Effector CD8-positive, alpha-beta T cell (primary cell): ENCODE measurements around the gene OMA1.
"Not testable (repeated sequence)": the region's sequence is repeated elsewhere in the genome, so short reads cannot be mapped to it uniquely, and the experiment has no call there.

Experiments
- DNase-seq: peaks from one replicate; lab custom pipeline; 2025; lab: John Stamatoyannopoulos, UW

The OMA1 gene

DNA sequence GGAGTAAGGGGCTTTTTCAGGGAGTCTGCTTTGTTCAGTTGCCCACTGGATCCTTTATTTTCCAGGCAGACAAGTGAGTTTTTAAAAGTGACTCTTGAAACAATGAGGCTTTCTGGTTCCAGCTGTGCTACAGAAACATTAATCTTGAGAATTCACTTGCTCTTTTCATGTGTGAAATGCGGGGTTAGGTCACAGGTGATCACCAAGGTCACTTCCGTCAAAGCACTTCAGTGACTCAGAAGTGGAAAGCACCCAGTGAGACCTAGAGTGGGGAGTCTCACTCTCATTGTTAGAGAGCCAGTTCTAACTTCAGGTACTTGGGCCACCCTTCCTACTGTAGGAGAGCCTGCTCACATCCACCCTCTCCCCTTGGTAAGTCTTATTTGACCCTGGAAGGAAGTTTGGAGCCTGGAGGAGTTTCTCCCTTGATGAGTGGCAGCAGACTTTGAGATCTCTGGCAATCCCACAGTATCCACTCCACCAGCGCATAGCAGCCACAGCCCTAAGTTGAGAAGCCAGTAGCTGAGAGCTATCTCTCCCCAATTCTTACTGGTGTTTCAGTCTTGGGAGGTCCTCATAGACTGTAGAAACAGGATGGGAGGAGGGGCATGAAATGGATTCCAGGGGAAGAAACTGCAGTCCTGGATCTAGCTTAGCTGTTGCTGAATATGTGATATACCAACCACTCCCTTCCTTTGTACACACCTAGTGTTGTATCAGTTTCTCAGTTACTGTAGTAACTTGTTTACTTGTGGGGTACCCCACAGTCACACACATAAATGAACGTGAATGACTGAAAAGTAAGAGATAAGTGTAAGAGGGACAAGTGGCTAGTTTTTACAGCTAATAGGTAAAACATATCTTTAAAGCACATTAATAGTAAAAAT lies 27.4 kb upstream of the OMA1 start:
- no peak for DNase-seq

DNA sequence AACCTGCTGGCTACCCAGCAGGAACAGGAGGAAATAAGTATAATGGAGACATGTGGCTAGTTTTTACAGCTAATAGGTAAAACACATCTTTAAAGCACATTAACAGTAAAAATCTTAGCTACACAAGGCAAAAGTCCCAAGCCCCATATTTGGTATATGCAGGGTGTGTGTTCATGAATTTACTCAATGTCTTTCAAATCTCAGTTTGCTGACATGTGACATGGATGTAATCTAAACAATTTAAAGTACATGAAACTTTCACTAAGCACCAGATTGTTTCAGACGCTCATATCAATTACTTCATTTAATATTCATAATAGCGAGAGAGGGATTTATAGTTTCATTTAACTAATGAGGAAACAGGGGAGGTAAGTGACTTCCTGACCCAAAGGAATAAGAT lies 26.6 kb upstream of the OMA1 start:
- no peak for DNase-seq

DNA sequence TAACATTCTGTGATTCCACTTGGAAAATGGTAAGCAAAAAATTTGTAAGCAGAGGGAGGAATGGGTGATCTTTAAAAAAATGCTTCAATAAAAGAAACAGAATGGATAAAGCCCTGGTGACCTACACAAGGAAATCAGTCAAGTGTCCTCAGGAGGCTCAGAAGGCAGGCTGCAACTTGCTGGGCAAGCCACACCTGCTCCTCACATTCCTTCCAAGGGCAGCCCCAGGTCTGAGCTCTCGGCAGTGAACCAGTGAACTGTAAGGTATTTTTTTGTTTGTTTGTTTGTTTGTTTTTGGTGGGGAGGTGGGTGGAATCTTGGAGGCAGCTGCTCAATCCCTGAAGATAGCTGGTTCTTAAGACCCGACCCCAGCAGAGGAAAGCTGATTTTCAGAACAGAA lies 26.2 kb upstream of the OMA1 start:
- DNase-seq = no peak

DNA sequence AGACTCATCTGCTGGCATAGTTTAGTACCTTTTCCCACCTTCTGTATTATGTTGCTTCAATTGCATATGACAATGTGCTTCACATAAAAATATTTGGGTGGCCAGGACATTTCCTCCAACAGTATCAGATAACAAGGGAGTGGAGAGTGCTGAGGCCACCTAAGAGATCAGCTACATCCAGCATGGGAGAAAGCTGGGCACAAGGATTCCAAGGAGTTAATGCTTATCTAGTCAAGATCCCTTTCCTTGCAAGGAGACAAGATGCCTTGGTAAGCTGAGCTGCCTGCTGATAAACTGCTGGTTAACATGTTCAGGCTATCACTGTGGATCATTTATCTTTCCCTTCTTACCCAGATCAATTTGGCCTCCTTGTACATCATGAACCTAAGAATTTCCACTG lies 25.1 kb upstream of the OMA1 start:
- DNase-seq = no peak

DNA sequence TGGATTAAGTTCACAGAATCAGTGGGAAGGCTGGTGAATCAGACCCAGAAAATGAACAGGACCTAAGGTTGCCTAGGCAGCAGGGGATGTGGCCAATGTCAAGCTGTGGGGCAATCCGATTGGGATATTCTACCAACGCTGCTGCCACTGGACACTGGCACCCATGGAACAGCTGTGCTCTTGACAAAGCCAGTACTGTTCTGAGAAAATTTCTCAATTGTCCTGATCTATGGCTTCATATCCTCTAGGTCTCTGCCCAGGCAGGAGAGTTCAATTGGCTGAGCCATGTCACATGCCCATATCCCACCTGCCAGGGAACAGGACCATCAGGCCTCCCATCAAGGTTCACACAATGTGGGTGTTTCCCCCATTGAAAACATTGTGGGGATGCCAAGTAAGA lies 24.3 kb upstream of the OMA1 start:
- DNase-seq = no peak

DNA sequence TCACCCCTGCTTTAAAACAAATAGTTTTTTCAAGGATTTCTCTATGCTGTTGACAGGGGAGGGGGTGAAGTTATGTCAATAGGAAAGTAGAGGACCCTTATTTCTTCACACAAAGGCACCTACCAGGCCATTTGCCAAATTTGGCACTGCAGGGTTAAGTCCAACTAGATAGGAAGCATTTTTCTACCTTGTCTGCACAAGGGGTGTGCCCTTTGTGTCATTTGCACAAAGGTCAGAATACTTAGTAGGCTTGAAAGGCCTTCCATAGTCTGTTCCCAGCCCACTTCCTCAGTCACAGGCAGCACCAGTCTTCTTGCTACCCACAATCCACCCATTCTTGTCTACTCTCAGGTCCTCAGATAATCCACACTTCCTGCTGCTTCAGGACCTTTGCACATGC lies 23.6 kb upstream of the OMA1 start:
- no peak for DNase-seq

DNA sequence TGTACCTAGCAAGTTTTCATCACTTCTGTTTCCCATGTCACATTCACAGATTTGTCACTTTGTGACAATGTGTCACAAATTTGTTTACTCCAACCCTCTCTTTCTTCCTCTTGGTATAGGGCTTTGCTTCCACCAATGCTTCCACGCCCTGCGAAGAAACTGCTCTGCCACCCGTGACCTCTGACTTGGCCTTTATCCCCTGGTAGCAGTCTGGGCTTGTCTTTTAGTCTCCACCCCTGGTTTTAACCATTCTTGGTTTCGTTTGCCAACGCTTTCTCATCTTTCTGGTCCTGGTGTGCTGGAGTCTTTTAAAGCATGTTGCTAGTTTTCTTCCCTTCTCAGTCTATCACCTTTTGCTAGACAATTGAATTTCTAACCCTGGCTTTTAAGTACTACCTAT lies 22.4 kb upstream of the OMA1 start:
- DNase-seq = no peak

DNA sequence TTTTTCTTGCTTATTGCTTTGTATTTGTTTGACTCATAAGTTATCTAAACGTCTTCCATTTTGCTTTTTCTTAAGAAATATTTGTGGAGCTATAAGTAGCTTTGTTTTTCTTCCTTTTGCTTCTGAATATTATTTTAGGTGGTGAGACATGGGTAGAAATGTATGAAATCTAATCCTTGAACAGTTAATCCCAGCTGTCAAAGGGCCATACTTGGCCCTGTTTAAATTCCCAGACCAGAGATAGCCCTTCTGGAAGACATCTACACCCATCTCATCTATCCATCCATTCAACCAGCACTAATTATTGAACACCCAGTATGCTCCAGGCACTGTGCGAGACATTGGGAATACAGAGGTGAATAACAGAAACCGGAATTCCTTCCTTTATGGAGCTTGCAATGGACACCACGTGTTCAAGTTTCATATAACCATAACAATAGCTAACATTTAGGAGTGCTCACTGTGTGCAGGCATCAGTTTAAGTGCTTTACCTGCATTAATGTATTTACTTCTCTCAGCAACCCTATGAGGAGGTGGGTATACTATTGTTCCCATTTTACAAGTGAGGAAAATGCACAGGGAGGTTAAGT lies 21.8 kb upstream of the OMA1 start:
- DNase-seq = no peak

DNA sequence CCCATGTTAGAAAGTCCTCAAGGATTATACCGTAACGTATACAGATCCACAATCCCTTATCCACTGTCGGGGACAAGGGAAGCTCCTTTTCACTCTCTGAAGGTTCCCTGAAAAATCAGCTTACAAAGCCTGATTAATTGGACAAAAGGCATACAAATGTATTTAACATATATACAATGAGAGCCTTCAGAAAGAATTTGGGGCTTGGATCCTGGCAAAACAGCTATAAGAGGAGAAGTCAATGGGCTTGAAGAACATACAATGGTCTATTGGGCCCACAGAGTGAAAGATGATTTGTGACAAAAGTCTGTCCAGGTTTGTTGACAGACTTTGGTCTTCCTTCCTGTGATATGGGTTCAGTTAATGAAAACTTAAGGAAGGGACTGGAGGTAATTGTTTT lies 19.8 kb upstream of the OMA1 start:
- no peak for DNase-seq

DNA sequence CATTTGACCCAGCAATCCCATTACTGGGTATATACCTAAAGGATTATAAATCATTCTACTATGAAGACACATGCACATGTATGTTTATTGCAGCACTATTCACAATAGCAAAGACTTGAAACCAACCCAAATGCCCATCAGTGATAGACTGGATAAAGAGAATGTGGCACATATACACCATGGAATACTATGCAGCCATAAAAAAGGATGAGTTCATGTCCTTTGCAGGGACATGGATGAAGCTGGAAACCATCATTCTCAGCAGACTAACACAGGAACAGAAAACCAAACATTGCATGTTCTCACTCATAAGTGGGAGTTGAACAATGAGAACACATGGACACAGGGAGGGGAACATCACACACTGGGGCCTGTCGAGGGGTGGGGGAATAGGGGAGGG lies 17.2 kb upstream of the OMA1 start:
- DNase-seq = not testable (repeated sequence)

DNA sequence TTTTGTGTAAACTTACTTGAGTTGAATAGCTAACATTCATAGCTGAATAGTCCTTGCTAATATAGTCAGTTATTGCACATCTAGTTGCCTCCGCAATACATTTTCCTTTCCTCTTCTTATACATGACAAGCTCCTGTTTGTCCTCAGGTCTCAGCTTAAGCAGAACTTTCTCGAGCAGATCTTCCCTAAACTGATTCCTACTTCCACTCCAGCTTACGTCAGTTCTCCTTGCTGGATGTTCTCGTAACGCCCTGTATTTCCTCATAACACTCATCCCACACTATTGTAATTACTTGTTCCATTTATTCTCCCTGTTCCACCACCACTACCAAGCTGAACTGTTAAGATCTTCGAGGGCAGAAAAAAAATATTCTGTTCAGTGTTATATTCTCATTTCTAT lies 15.1 kb upstream of the OMA1 start:
- DNase-seq = no peak

DNA sequence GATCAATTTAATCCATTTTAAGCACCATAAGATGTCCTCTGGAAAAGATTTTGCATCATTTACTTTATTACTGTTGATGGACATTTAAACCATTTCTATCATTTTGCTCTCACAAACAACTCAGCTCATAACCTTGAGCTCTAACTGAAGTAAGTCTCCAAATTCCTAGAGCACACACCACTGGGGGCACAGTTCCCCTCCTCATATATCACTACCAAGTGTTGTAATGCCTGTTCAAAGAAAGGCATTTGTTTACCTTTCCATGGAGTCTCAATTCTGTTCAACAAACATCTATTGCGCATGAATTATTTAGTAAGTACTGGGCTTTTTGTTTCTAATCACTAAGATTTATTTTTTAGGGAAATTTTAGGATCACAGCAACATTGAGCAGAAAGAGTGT lies 8.9 kb upstream of the OMA1 start:
- DNase-seq = no peak

DNA sequence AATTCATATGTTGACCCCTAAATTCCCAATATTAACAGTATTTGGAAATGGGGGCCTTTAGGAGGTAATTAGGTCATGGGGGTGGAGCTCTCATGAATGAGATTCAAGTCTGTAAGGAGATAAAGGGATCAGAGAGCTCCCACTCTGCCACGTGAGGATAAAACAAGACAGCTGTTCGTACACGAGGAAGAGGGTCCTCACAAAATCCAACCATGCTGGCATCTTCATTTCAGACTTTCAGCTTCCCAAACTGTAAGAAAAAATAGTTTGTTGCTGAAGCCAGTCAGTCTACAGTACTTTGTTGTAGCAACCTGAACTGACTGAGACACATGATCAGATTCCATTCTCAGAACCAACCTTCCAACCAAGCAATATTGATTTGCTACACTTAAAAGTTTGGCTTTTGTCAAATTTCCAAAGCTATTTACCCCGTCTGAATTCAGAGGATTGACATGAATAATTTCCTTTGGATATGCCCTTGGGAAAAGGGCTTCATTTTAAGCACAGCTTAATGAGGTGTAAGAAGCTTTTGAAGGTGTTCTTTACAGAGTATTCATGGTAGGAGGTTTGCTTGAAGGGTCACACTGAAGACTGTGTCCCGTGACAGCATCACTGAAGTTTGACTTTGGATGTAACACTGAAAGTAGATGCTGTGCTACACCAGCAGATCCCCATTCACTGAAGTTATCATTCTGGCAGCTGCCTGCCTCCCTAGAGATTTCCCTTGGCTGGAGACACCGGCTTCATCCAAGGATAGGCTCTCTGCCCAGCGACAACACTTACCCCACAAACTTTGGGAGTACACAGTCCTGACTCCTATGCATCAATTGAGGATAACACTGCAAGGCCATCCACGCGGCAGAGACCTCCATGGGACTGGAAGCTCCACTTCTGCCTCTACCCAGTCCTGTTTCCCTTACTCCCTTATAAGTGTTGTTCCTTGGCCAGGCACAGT lies 4.9 kb upstream of the OMA1 start:
- DNase-seq = no peak

DNA sequence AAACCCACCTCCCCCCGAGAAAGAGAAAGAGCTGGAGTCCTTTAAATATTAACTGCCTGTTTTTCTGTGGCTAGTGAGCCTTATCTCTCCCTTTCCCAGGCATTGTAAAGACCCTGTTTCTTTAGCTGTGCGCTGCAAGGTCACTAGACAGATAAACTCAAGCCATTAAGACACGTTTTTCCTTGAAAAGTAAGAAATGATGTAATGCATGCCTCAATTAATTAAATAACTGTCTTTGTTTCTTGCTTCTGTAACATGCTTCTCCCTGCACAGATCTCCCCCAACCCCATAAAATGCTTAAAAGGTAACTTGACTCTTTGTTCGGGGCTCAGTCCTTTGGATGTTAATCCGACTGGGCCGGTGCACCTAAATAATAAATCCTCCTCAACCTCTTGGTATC lies 2.8 kb upstream of the OMA1 start:
- DNase-seq = not testable (repeated sequence)

DNA sequence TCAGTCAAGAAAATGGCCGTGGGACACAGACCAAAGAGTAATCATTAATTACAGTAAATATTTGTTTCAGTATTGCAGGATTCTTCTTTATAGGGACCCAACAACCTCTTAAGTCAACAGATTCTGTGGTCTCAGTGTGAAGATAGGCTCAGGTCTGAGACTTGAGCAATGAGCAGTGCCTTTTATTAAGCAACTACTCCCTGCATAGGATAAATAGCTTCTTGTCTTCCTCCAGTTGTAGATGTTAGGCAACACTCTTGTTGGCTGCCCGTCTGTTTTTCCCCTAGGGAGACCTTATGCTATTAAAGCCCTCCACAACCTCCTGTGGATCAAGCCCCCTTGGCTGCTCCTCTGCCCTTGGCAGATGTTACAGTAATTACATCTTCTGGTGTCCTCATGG lies 1.8 kb upstream of the OMA1 start:
- no peak for DNase-seq

DNA sequence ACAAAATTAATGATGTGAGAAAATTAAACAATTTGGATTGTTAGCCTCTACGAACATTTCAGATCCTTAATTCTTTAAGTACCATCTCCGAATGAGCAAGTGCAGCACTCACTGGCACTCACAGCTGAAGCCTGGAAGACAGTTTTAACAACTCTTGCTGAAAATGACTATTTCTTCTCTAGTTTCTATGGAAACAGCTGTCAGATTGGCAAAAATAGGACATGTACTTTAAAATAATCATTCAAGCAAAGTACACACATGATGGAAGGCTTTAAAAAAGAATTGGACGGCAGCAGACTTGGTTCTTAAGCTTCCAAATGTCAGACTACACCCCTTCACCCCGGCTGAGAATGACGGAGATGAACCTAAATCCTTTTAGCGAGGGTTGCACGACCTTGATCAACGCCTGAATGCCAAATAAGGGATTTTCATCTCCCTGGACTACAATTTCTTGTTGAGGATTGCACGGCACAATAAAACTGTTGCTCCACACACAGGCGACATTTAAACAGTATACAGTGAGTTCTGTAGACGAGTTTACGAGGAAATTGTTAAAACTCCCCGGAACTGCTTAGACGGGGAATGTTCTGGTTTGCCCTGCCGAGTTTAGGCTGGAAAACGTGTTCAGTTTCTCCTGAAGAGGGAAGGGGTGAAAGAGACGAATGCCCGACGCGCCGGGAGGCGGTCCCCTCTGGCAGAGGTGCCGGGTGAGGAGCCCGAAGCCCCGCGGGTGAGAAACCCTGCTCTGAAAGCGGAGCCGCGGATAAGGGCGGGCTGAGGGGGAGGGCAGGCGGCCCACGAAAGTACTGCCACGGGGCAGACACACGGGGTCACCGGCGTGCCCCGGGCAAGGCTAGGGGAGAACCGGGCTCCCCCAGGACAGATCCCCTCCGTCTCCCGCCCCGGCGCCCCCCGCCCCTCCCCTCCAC lies 671 bp downstream of the OMA1 start:
- DNase-seq = peak; percentile 66

DNA sequence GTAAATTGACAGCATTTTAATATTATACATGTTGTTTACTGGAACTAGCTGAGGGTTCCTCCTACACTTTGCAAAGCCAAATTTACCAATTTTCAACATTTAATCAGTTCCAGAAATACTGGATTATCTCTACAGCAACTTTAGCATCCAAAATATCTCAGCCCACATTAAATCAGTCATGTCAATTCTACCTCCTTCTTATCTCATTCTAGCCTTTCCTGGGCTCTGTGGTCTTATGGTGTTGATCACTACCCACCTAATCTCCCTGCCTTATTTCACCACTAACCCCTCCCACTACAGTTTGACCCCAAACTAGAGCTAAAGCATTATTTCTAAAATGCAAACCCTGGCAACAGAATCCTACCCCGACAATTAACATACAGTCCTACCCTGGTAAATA lies 3.3 kb downstream of the OMA1 start:
- DNase-seq = no peak

DNA sequence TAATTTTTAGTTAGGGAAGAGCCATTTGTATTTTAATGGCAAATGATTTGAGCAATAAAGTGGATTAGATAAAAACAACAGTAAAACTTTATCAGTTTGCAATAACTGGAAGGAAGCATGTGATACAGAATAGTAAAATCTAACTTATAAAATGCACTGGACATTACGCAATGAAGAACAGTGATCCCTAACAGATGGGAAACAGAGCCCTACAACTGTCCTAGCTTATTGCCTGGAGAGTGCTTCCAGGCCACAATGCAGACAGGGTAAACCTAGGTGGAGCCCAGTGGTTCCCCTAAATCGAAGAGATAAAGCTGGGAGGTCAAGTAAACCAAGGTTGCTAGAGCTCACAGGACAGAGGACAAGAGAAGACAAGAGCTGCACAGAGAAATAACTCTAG lies 7.0 kb downstream of the OMA1 start:
- DNase-seq = no peak

DNA sequence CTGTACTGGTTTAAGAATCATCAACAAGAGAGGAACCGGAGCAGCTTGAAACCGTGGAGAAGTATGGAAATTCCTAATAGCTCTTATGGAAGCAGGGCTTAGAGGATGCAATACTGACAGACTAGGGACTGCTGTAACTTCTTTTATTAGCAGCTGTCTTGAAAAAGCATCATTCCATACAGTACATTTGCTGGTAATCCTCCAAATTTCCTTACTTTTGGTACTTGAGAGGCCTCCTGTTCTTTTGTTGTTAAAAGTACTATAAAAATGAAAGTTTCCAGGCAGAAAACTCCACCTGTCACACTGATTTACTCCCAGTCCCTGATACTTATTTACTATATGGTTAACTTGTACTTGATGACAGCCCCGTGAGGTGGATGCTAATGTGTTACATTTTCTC lies 7.7 kb downstream of the OMA1 start:
- DNase-seq = no peak

DNA sequence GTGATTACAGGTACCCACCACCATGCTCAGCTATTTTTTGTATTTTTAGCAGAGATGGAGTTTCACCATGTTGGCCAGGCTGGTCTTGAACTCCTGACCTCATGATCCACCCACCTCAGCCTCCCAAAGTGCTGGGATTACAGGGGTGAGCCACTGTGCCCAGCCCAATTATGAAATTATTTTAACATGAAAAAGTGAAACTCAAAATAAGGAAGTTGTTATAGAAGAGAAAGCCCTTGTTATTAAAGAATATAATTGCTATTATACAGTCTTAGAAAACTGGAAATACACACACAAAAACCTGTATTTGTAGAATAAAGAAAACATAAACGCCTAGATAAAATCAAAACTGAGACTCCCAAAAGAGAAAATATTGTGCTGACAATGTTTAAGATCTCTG lies 14.7 kb downstream of the OMA1 start:
- DNase-seq = not testable (repeated sequence)

DNA sequence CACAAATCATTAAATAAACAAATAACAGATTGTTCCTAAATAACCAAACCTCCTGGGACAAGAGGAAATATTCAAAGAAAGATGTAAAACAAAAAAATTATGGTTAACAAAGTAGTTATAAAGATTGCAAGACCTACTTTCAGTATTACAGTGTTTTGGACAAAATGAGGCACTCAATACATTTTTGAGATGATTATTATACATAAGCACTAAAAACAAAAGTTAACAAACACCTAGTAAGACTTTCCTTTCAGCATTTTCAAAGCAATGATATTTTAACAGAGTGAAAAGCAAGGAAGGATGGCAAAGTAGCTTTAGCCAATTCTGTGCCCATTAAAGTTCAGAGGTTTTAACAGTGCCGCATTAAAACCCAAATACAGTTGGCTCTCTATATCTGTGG lies 17.2 kb downstream of the OMA1 start:
- DNase-seq = no peak

DNA sequence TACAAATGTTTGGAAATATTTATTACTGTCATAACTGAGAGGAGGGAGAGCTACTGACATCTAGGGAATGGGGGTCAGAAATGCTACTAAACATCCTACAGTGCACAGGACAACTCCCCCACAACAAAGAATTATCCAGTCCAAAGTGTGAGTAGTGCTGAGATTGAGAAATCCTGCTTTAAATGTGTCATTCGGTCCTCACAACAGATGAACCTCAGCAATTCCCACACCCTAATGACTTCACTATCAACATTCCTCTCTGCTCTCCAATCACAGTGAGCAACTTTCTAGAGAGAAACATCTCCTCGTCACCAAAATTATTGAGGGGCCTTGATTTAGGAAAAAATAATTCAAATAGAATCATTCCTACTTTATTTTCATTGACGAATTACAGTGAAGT lies 18.0 kb downstream of the OMA1 start:
- no peak for DNase-seq
